HEK293 (cell line): ENCODE results near the gene IMP3.

ENCODE experiments used
- CTCF ChIP-seq: fragments of 450-650 bp; formaldehyde crosslinking; IDR thresholded peaks from 2 replicates; pipeline ENCODE4 v1.5.1; 2016; ENCODE audit warnings: missing biosample characterization, missing genetic modification characterization
- TRIM28 ChIP-seq: IDR thresholded peaks from 2 replicates; pipeline ENCODE4 v1.6.1; 2011; ENCODE audit warnings: low read length, control low read depth, borderline replicate concordance
- ZBTB1 ChIP-seq: fragments of 450-650 bp; formaldehyde crosslinking; IDR thresholded peaks from 2 replicates; pipeline ENCODE4 v1.5.1; 2016; ENCODE audit warnings: missing biosample characterization, missing genetic modification characterization
- ZFHX2 ChIP-seq: fragments of 450-650 bp; formaldehyde crosslinking; conservative IDR thresholded peaks from 2 replicates; pipeline ENCODE4 v1.5.1; 2016; ENCODE audit warnings: missing biosample characterization, missing genetic modification characterization
- ZFP37 ChIP-seq: fragments of 450-650 bp; formaldehyde crosslinking; IDR thresholded peaks from 2 replicates; pipeline ENCODE4 v1.5.1; 2016; ENCODE audit warnings: missing biosample characterization, missing genetic modification characterization
- ZNF394 ChIP-seq: fragments of 450-650 bp; formaldehyde crosslinking; IDR thresholded peaks from 2 replicates; pipeline ENCODE4 v1.5.1; 2016; ENCODE audit warnings: missing biosample characterization, missing genetic modification characterization, mild to moderate bottlenecking, moderate library complexity, borderline replicate concordance
- ZNF398 ChIP-seq: fragments of 450-650 bp; formaldehyde crosslinking; IDR thresholded peaks from 2 replicates; pipeline ENCODE4 v1.5.1; 2017; ENCODE audit warnings: missing biosample characterization, missing genetic modification characterization
- ZNF426 ChIP-seq: fragments of 450-650 bp; formaldehyde crosslinking; IDR thresholded peaks from 2 replicates; pipeline ENCODE4 v1.5.1; 2017; ENCODE audit warnings: missing biosample characterization, missing genetic modification characterization, mild to moderate bottlenecking, inconsistent platforms, moderate library complexity
- ZNF776 ChIP-seq: fragments of 450-650 bp; formaldehyde crosslinking; IDR thresholded peaks from 2 replicates; pipeline ENCODE4 v1.5.0; 2017; ENCODE audit warnings: missing biosample characterization, missing genetic modification characterization, borderline replicate concordance
- ZNF830 ChIP-seq: fragments of 450-650 bp; IDR thresholded peaks from 2 replicates; pipeline ENCODE4 v1.5.0; 2018; ENCODE audit warnings: missing biosample characterization, missing genetic modification characterization, low read depth, mild to moderate bottlenecking, moderate library complexity
- TF ChIP-seq, protein P1 (sequence below): fragments of 450-650 bp; formaldehyde crosslinking; IDR thresholded peaks from 2 replicates; pipeline ENCODE4 v1.5.1; 2016; ENCODE audit warnings: missing biosample characterization, missing genetic modification characterization
- TF ChIP-seq, protein P2 (sequence below): IDR thresholded peaks from 2 replicates; pipeline ENCODE4 v1.6.1; 2011; ENCODE audit warnings: mild to moderate bottlenecking, low read depth, low read length, borderline replicate concordance
- TF ChIP-seq, protein P3 (sequence below): fragments of 450-650 bp; formaldehyde crosslinking; IDR thresholded peaks from 2 replicates; pipeline ENCODE4 v1.5.1; 2016; ENCODE audit warnings: missing biosample characterization, missing genetic modification characterization

GRCh38 chr15:75591655-75592364 lies 48.2 kb downstream of the IMP3 start:
- TF ChIP-seq CTCF (tag by site-specific recombination) (no peak), ZNF830 (tag by site-specific recombination) (no peak), ZNF776 (tag by site-specific recombination) (no peak), ZFP37 (tag by site-specific recombination) (no peak), ZNF426 (tag by site-specific recombination) (no peak), ZFHX2 (tag by site-specific recombination) (no peak), ZBTB1 (tag by site-specific recombination) (no peak), TRIM28 (no peak), ZNF398 (tag by site-specific recombination) (no peak), ZNF394 (tag by site-specific recombination) (no peak)
- TF ChIP-seq, protein P1, sequence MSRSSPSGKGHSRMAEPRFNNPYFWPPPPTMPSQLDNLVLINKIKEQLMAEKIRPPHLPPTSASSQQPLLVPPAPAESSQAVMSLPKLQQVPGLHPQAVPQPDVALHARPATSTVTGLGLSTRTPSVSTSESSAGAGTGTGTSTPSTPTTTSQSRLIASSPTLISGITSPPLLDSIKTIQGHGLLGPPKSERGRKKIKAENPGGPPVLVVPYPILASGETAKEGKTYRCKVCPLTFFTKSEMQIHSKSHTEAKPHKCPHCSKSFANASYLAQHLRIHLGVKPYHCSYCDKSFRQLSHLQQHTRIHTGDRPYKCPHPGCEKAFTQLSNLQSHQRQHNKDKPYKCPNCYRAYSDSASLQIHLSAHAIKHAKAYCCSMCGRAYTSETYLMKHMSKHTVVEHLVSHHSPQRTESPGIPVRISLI (tag by site-specific recombination), result no peak
- TF ChIP-seq, protein P2, sequence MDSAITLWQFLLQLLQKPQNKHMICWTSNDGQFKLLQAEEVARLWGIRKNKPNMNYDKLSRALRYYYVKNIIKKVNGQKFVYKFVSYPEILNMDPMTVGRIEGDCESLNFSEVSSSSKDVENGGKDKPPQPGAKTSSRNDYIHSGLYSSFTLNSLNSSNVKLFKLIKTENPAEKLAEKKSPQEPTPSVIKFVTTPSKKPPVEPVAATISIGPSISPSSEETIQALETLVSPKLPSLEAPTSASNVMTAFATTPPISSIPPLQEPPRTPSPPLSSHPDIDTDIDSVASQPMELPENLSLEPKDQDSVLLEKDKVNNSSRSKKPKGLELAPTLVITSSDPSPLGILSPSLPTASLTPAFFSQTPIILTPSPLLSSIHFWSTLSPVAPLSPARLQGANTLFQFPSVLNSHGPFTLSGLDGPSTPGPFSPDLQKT, result no peak
- TF ChIP-seq, protein P3, sequence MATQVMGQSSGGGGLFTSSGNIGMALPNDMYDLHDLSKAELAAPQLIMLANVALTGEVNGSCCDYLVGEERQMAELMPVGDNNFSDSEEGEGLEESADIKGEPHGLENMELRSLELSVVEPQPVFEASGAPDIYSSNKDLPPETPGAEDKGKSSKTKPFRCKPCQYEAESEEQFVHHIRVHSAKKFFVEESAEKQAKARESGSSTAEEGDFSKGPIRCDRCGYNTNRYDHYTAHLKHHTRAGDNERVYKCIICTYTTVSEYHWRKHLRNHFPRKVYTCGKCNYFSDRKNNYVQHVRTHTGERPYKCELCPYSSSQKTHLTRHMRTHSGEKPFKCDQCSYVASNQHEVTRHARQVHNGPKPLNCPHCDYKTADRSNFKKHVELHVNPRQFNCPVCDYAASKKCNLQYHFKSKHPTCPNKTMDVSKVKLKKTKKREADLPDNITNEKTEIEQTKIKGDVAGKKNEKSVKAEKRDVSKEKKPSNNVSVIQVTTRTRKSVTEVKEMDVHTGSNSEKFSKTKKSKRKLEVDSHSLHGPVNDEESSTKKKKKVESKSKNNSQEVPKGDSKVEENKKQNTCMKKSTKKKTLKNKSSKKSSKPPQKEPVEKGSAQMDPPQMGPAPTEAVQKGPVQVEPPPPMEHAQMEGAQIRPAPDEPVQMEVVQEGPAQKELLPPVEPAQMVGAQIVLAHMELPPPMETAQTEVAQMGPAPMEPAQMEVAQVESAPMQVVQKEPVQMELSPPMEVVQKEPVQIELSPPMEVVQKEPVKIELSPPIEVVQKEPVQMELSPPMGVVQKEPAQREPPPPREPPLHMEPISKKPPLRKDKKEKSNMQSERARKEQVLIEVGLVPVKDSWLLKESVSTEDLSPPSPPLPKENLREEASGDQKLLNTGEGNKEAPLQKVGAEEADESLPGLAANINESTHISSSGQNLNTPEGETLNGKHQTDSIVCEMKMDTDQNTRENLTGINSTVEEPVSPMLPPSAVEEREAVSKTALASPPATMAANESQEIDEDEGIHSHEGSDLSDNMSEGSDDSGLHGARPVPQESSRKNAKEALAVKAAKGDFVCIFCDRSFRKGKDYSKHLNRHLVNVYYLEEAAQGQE (tag by site-specific recombination), result no peak
